Sigmoid colon (tissue), 7 donors: ENCODE data around the gene SLC25A1. TPM values are rescaled to one million over a fixed set of nuclear protein-coding genes. Genes with fewer than 3 reads are reported as not detected.

Experiments
- DNase-seq: peaks from one replicate; pipeline ENCODE4 v3.0.0-alpha.2; 2019
- H3K27ac ChIP-seq, 4 donors: fragments of 200-600 bp; sonication (generic); one replicate each; pipeline ENCODE4 v1.5.1; 2016 to 2019; ENCODE audit warnings: mild to moderate bottlenecking in 1 of 4
- H3K27me3 ChIP-seq, 3 donors: fragments of 200-600 bp; sonication (generic); one replicate each; pipeline ENCODE4 v1.5.1; 2019; ENCODE audit warnings: mild to moderate bottlenecking in 1 of 3
- H3K36me3 ChIP-seq, 4 donors: fragments of 200-600 bp; sonication (generic); one replicate each; pipeline ENCODE4 v1.5.1; 2016 to 2019
- H3K4me1 ChIP-seq, 4 donors: fragments of 200-600 bp; sonication (generic); one replicate each; pipeline ENCODE4 v1.5.1; 2017 to 2019
- H3K4me3 ChIP-seq, 4 donors: fragments of 200-600 bp; sonication (generic); one replicate each; pipeline ENCODE4 v1.5.1; 2017 to 2019; ENCODE audit warnings: mild to moderate bottlenecking in 2 of 4, moderate library complexity in 1 of 4
- H3K9me3 ChIP-seq, 4 donors: fragments of 200-600 bp in 3 of 4; sonication (generic) in 3 of 4; one replicate each; pipeline versions ENCODE4 v1.5.1 to v1.6.1; 2013 to 2019
- CTCF ChIP-seq, 4 experiments: fragments of 450-650 bp in 3 of 4; fragments of 200-600 bp in 1 of 4; IDR thresholded peaks; one replicate each; pipeline ENCODE4 v1.5.1; 2016 to 2019; ENCODE audit warnings: antibody characterized with exemption in 4 of 4, mild to moderate bottlenecking in 3 of 4, moderate library complexity in 2 of 4
- EP300 ChIP-seq, 4 donors: sonication (generic); formaldehyde crosslinking; IDR thresholded peaks; one replicate each; pipeline ENCODE4 v1.6.1; 2017; ENCODE audit warnings: antibody characterized with exemption in 4 of 4
- POLR2A ChIP-seq, 2 donors: fragments of 450-650 bp; IDR thresholded peaks; one replicate each; pipeline ENCODE4 v1.6.1; 2016; ENCODE audit warnings: antibody characterized with exemption in 2 of 2, mild to moderate bottlenecking in 2 of 2, moderate library complexity in 2 of 2
- POLR2AphosphoS5 ChIP-seq, 4 donors: sonication (generic); formaldehyde crosslinking; IDR thresholded peaks; one replicate each; pipeline ENCODE4 v1.6.1; 2017; ENCODE audit warnings: antibody characterized with exemption in 4 of 4
- WGBS, 2 donors: extraction: QIAGEN DNeasy Blood & Tissue Kit; methylation state at CpG; one replicate each; pipeline ENCODE4 v1.1.7; 2013; 5-methylcytosine and 5-hydroxymethylcytosine counted together
- intact Hi-C: fragments of 100-400 bp; cut with DNase I; formaldehyde crosslinking; loops from one replicate; pipeline ENCODE4 v1.15.1; 2023
- polyA plus RNA-seq, 3 donors: library from polyadenylated mRNA; stranded (reverse); fragments of 200-250 nt; gene quantifications; one replicate each; pipeline ENCODE4 v1.2.3, GENCODE V29; 2013
- total RNA-seq, 4 donors: library from RNA; depleted of rRNA; stranded (reverse); fragments of >200 nt; gene quantifications; one replicate each; pipeline ENCODE4 v1.1.0, GENCODE V29; 2016
- donor health status: healthy with polysubstance abuse.
- donor health status: Bipolar disorder and iron deficiency.
- donor health status: healthy.

The SLC25A1 gene
- total and polyA plus RNA-seq, 7 donors: 28.2 to 146 (median 45.3) TPM

DNA sequence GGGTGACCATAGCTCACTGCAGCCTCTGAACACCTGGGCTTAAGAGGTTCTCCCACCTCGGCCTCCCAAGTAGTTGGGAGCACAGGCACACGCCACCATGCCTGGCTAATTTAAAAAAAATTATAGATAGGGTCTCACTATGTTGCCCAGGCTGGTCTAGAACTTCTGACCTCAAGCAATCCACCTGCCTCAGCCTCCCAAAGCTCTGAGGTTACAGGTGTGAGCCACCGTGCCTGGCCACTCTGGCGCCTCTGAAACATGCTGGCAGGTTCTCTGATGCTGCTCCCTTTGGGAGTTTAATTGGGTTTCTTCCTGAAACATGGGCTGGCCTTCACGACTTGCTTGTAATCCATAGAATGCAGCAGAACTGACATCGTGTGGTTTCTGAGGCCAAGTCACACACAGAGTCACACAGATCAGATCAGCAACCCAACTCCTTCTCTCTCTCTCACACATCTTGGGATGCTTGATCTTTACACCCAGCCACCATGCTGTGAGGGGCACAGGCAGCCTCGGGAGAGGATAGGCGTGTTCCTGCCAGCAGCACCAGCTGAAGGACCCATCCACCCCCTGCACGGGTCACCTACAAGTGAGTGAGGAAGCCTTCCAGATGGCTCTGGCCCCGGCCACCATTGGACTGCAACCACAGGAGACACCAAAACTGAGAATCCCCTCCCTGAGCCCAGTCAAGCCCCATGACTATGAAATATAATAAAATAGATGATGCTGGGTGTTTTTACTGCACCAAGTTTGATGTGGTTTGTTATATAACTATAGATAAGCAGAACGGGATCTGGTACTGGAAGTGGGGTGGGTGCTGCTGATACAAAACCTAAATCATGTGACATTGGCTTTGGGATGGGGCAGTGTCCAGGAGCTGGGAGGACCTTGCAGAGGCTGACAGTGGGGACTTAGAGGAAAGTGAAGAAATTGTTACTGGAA is 25.3 kb downstream of the SLC25A1 start:
- Histone ChIP-seq H3K27ac (no peak overlapping the region), H3K4me1 (peaks cover 0 to 14% (median 10%) of the 10 kb centered on the region in 4 donors), H3K36me3 (no peaks in the 10 kb centered on the region), H3K9me3 (no peaks in the 10 kb centered on the region), H3K4me3 (no peak overlapping the region), H3K27me3 (peaks cover 25 to 69% (median 50%) of the 10 kb centered on the region in 3 donors)
- no peak for DNase-seq
- WGBS, 2 donors: 53 to 63% methylated on average over 11 of the region's 11 CpGs
- TF ChIP-seq POLR2AphosphoS5 (IDR thresholded peaks at IDR 0.05): no peak
- intact Hi-C loops: no loop called here

DNA sequence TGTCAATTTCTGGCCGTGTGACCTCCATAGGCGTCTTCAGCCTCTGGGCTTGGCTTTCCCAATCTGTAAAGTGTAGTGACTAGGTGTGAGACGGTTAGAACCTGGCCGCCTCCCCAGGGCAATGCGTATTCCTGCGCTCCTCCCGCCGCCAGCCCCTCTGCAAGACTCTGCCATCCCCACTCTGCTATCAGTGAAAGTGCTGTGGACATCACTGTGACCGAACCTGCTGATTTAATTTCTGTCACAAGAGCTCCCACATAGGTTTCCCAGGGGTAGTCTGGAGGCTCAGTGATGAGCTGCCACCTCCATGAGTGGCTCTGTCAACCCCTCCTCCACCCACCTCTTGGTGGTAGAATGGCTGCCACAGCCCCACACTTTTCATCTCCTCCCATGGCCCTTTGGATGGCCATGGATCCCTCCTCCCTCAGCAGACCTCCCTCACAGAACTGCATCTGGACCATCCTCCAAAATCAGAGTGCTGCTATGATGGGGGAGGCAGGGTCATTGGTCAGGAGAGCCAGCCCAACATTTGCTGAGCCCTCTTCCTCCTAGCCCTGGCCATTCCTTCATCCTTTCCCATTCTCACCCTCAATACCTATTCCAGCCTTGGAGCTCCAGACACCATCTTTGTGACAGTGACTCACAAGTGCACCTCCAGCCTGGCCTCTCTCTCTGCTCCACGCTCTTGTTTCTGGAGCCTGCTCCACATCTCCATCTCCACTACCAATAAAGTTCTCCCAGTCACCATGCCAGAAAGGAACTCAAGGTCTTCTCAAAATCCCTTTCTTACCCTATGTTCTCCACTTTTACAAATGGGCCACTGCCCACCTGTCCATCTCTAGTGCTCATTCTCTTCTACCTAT is 27.0 kb downstream of the SLC25A1 start:
- intact Hi-C loops: no loop called here
- H3K4me1 ChIP-seq: peaks cover 0 to 14% (median 10%) of the 10 kb centered on the region in 4 donors
- DNase-seq: no peak
- WGBS, 2 donors: 54 to 55% methylated on average over 10 of the region's 10 CpGs
- H3K36me3 ChIP-seq: no peaks in the 10 kb centered on the region
- no peaks in the 10 kb centered on the region for H3K9me3 ChIP-seq
- no peak overlapping the region for H3K27ac ChIP-seq
- no peak overlapping the region for H3K4me3 ChIP-seq
- peaks cover 25 to 75% (median 50%) of the 10 kb centered on the region in 3 donors for H3K27me3 ChIP-seq
- no peak for TF ChIP-seq POLR2A (IDR thresholded peaks at IDR 0.05)

- 10 to 17% methylated on average over 68 of the region's 68 CpGs for WGBS, 2 donors
- no peaks in the 10 kb centered on the region for H3K36me3 ChIP-seq
- no peak for DNase-seq
- H3K27ac ChIP-seq: no peak overlapping the region
- no peaks in the 10 kb centered on the region for H3K9me3 ChIP-seq
- TF ChIP-seq POLR2AphosphoS5 (IDR thresholded peaks at IDR 0.05) (no peak), CTCF (IDR thresholded peaks at IDR 0.05) (no peak), EP300 (IDR thresholded peaks at IDR 0.05) (no peak), POLR2A (IDR thresholded peaks at IDR 0.05) (no peak)
- intact Hi-C loops: no loop called here
- H3K4me3 ChIP-seq: no peak overlapping the region
- peaks cover 25 to 75% (median 50%) of the 10 kb centered on the region in 3 donors for H3K27me3 ChIP-seq
- H3K4me1 ChIP-seq: peaks cover 0 to 14% (median 10%) of the 10 kb centered on the region in 4 donors
Measured at GRCh38 chr22:19150482-19151328, 27.8 kb downstream of the SLC25A1 start.

DNA sequence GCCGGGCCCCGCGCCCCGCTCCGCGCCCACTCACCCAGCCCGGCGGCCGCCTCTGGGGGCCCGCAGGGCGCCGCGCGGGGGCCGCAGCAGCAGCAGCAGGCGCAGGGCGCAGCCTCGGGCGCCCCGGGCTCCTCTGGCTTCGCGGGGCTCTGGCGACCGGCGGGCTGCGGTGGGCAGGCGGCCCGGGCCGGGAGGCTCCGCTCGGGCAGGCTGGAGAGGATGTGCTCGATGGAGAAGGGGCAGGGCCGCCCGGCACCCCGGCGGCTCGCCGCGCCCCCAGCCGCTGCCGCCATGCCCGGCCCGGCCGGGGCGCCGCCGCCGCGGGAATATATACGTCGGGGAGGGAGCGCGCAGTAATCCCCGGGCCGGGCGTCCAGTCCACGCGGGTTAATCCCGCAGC is 28.5 kb downstream of the SLC25A1 start, which contains the start of gene GSC2:
GSC2 (minus strand) TSS at position 302 of the 400 bp plus-strand sequence; CDS start at position 293, 9 bp downstream.
- Histone ChIP-seq H3K27me3 (peaks cover 25 to 69% (median 50%) of the 10 kb centered on the region in 3 donors), H3K27ac (no peak within 1 kb of the TSS), H3K36me3 (no peaks in the 10 kb centered on the region), H3K9me3 (no peaks in the 10 kb centered on the region), H3K4me3 (peak within 1 kb of the TSS in 3 of 4 donors; percentile 5 to 30 (median 29)), H3K4me1 (peaks cover 0 to 14% (median 10%) of the 10 kb centered on the region in 4 donors)
- no peak for DNase-seq
- 3 to 5% methylated on average over 59 of the region's 59 CpGs for WGBS, 2 donors
- intact Hi-C loops: loop anchor here (10.0 kb wide), 1 partner anchor 145 kb away; the partner anchor contains the start of gene CLTCL1
- TF ChIP-seq EP300 (IDR thresholded peaks at IDR 0.05) (no peak), POLR2AphosphoS5 (IDR thresholded peaks at IDR 0.05) (no peak), POLR2A (IDR thresholded peaks at IDR 0.05) (no peak), CTCF (IDR thresholded peaks at IDR 0.05) (no peak)
